ENCODE data around the gene CEP20.

GRCh38 chr16:15847611-15848175 lies 40.7 kb downstream of the CEP20 start:
- TF ChIP-seq, protein P1, sequence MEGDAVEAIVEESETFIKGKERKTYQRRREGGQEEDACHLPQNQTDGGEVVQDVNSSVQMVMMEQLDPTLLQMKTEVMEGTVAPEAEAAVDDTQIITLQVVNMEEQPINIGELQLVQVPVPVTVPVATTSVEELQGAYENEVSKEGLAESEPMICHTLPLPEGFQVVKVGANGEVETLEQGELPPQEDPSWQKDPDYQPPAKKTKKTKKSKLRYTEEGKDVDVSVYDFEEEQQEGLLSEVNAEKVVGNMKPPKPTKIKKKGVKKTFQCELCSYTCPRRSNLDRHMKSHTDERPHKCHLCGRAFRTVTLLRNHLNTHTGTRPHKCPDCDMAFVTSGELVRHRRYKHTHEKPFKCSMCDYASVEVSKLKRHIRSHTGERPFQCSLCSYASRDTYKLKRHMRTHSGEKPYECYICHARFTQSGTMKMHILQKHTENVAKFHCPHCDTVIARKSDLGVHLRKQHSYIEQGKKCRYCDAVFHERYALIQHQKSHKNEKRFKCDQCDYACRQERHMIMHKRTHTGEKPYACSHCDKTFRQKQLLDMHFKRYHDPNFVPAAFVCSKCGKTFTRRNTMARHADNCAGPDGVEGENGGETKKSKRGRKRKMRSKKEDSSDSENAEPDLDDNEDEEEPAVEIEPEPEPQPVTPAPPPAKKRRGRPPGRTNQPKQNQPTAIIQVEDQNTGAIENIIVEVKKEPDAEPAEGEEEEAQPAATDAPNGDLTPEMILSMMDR (IDR thresholded peaks at IDR 0.05) = no peak
- TF ChIP-seq POLR2A (IDR thresholded peaks at IDR 0.05; ENCODE audit: low read length) (no peak), REST (IDR thresholded peaks at IDR 0.05) (no peak), CBX2 (IDR thresholded peaks at IDR 0.05; ENCODE audit: borderline replicate concordance, low read depth) (no peak), TFCP2L1 (CRISPR knock-in tag; IDR thresholded peaks at IDR 0.05) (no peak), ESRRA (IDR thresholded peaks at IDR 0.05; ENCODE audit: borderline replicate concordance, low read length) (no peak)

All from A549 (cell line).